Naive thymus-derived CD8-positive, alpha-beta T cell (primary cell): ENCODE results near the gene PTGES3. TPM values are rescaled to one million over a fixed set of nuclear protein-coding genes. Genes with fewer than 3 reads are reported as not detected.

Experiments
- ATAC-seq, 2 donors: fragments of 150-1000 bp; cut with Tn5 transposase in 1 of 2; sonication (Bioruptor Pico), chemical (Tn5 transposase) in 1 of 2; 1 replicate in 1 of 2; 2 replicates in 1 of 2; pipeline ENCODE4 v1.10.0; 2021; ENCODE audit warnings: mild to moderate bottlenecking in 2 of 2, moderate library complexity in 2 of 2
- POLR2A ChIA-PET: fragments of 350-600 bp; sonication (Branson Sonifier 250); formaldehyde crosslinking; loops from one replicate; lab custom pipeline; 2021; ENCODE audit warnings: antibody characterized with exemption; lab: Charles Lee
- DNase-seq, 10 donors: peaks; one replicate each; pipeline versions ENCODE4 v3.0.0 to v3.0.0-alpha.2; 2020 to 2022
- H3K27ac Mint-ChIP-seq, 10 donors: one replicate each; pipeline ENCODE4 v1.8.0; 2020 to 2022; ENCODE audit warnings: mild to moderate bottlenecking in 10 of 10, mixed read lengths in 10 of 10, moderate library complexity in 4 of 10, inconsistent platforms in 1 of 10
- H3K27me3 Mint-ChIP-seq, 5 donors: one replicate each; pipeline ENCODE4 v1.8.0; 2021 to 2022; ENCODE audit warnings: mixed read lengths in 5 of 5
- H3K36me3 Mint-ChIP-seq, 3 donors: one replicate each; pipeline ENCODE4 v1.8.0; 2020 to 2022; ENCODE audit warnings: mixed read lengths in 3 of 3, mild to moderate bottlenecking in 2 of 3, inconsistent platforms in 1 of 3
- H3K4me1 Mint-ChIP-seq, 4 donors: one replicate each; pipeline ENCODE4 v1.8.0; 2021 to 2022; ENCODE audit warnings: mixed read lengths in 4 of 4
- H3K4me3 Mint-ChIP-seq, 10 donors: one replicate each; pipeline ENCODE4 v1.8.0; 2020 to 2022; ENCODE audit warnings: mild to moderate bottlenecking in 10 of 10, mixed read lengths in 10 of 10, moderate library complexity in 6 of 10, inconsistent platforms in 1 of 10
- H3K9me3 Mint-ChIP-seq, 9 donors: one replicate each; pipeline ENCODE4 v1.8.0; 2020 to 2022; ENCODE audit warnings: mixed read lengths in 9 of 9, mild to moderate bottlenecking in 3 of 9, inconsistent platforms in 1 of 9, moderate library complexity in 1 of 9
- polyA plus RNA-seq, 3 donors: library from polyadenylated mRNA; unstranded; fragments of 300-500 nt; fragmentation: Illumina TruSeq; gene quantifications; one replicate each; pipeline ENCODE4 v1.2.3, GENCODE V29; 2021
- total RNA-seq, 8 experiments: library from RNA in 2 of 8; stranded (reverse) in 2 of 8; gene quantifications; one replicate each; pipeline ENCODE4 v1.2.3 and lab custom pipeline; 2021 to 2026

Gene PTGES3
- total and polyA plus RNA-seq, 5 experiments from 2014 or later = 179 to 236 (median 229) TPM

DNA sequence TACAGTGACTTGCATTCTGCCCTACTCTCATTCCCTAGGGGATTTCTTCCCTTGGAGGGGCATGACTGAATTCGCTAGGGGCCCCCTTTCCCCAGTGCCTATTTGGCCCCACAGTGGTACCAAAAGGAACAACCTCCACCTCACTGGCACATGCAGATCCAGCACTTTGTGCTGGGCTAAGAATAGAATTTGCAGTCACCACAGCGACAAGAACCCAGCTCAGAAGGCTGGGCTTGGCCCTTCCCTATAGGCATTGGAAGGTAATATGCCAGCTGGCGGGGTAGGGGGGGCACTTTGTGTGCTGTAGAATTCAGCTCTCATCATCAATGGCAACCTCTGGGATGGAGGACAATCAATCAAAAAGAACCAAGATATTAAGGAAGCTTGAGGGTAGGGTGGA lies 71.8 kb downstream of the PTGES3 start:
- Mint-ChIP-seq H3K4me1 (peaks cover 13 to 39% (median 27%) of the 10 kb centered on the region in 4 donors), H3K27me3 (no peaks in the 10 kb centered on the region), H3K36me3 (peaks cover 12 to 95% (median 25%) of the 10 kb centered on the region in 3 donors), H3K9me3 (no peaks in the 10 kb centered on the region), H3K27ac (peak overlapping the region in 2 of 10 donors; percentile 58 to 60), H3K4me3 (no peak overlapping the region)
- no peak for ATAC-seq
- no peak for DNase-seq
- POLR2A ChIA-PET = no interaction called here

DNA sequence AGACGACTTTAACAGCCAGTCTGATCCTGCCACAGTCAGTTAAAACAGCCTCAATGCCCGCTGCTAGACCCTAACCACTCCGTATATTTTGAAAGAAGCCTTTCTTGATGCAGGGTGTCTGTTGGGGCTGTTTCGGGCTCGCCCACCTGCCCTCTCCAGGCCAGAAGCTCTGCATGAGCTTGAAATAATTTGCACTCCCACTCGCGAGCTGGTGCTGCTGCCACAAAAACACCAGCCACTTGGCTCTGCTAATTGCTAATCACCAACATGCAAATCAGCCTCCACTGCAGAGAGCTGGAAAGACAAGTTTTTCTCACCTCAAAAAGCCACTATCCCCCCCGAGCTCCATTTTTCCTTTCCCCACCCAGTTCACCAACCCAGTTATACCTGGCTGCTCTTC lies 73.5 kb downstream of the PTGES3 start:
- ATAC-seq (no peak), DNase-seq (no peak)
- Mint-ChIP-seq H3K27ac (peak overlapping the region in 2 of 10 donors; percentile 28 to 43), H3K9me3 (no peaks in the 10 kb centered on the region), H3K4me3 (no peak overlapping the region), H3K27me3 (no peaks in the 10 kb centered on the region), H3K36me3 (peaks cover 16 to 95% (median 25%) of the 10 kb centered on the region in 3 donors), H3K4me1 (peaks cover 12 to 25% (median 19%) of the 10 kb centered on the region in 4 donors)
- POLR2A ChIA-PET = interaction anchor here (1.6 to 2.4 kb wide), 2 partner anchors 14 to 22 kb away, joined by 4 to 11 read pairs; no protein-coding TSS in a partner anchor

Other genes with a start within 250 kb of the PTGES3 start
- gene TIMELESS, start 238.9 kb downstream of the PTGES3 start, total RNA-seq = 1 to 10 TPM; 5.5 to 5.8 TPM
- 1 to 10 TPM; 3.3 to 4.2 (median 3.5) TPM for gene TIMELESS, start 238.9 kb downstream of the PTGES3 start, polyA plus RNA-seq
- gene MIP, start 233.6 kb downstream of the PTGES3 start, total RNA-seq = not detected
- gene MIP, start 233.6 kb downstream of the PTGES3 start, polyA plus RNA-seq = not detected
- 1 to 10 TPM; 9.0 to 9.4 TPM for gene SPRYD4, start 219.7 kb downstream of the PTGES3 start, total RNA-seq
- 1 to 10 TPM; 1.3 to 1.6 (median 1.4) TPM for gene SPRYD4, start 219.7 kb downstream of the PTGES3 start, polyA plus RNA-seq
- 10 to 100 TPM; 10.9 to 11.5 TPM for gene GLS2, start 200.1 kb downstream of the PTGES3 start, total RNA-seq
- 1 to 10 TPM; 3.2 to 6.5 (median 6.4) TPM for gene GLS2, start 200.1 kb downstream of the PTGES3 start, polyA plus RNA-seq
- 1 to 10 TPM; 4.1 to 4.7 TPM for gene RBMS2, start 166.5 kb downstream of the PTGES3 start, total RNA-seq
- gene RBMS2, start 166.5 kb downstream of the PTGES3 start, polyA plus RNA-seq = 1 to 10 TPM; 1.2 to 6.2 (median 2.2) TPM
- 100 to 1,000 TPM; 198 to 202 TPM for gene BAZ2A, start 58.0 kb downstream of the PTGES3 start, total RNA-seq
- gene BAZ2A, start 58.0 kb downstream of the PTGES3 start, polyA plus RNA-seq = 10 to 100 TPM; 14.3 to 29.5 (median 24.1) TPM
- gene ATP5F1B, start 42.3 kb downstream of the PTGES3 start, total RNA-seq = 100 to 1,000 TPM; 269 to 285 TPM
- gene ATP5F1B, start 42.3 kb downstream of the PTGES3 start, polyA plus RNA-seq = 100 to 1,000 TPM; 724 to 879 (median 771) TPM
- gene NACA, start 37.0 kb upstream of the PTGES3 start, total RNA-seq = 1,000 to 10,000 TPM; 1,471 to 1,474 TPM
- gene NACA, start 37.0 kb upstream of the PTGES3 start, polyA plus RNA-seq = 1,000 to 10,000 TPM; 1,330 to 1,441 (median 1,344) TPM
- gene PRIM1, start 64.0 kb upstream of the PTGES3 start, total RNA-seq = 10 to 100 TPM; 26.3 to 26.7 TPM
- gene PRIM1, start 64.0 kb upstream of the PTGES3 start, polyA plus RNA-seq = 10 to 100 TPM; 43.8 to 49.1 (median 45.8) TPM
- gene HSD17B6, start 75.0 kb upstream of the PTGES3 start, total RNA-seq = 1 to 10 TPM; 1.2 to 1.3 TPM
- 1 to 10 TPM in 2 of 3 donors, under 1 TPM in 1; 0.71 to 1.3 (median 1.1) TPM for gene HSD17B6, start 75.0 kb upstream of the PTGES3 start, polyA plus RNA-seq
- not detected for gene SDR9C7, start 246.1 kb upstream of the PTGES3 start, total RNA-seq
- not detected for gene SDR9C7, start 246.1 kb upstream of the PTGES3 start, polyA plus RNA-seq